ENCODE results near the gene METTL1.
"Not testable (repeated sequence)": the region's sequence is repeated elsewhere in the genome, so short reads cannot be mapped to it uniquely, and the experiment has no call there.

Gene METTL1

GRCh38 chr12:57771873-57772428 is at the start of gene METTL1:
TSS of gene METTL1 (minus strand) at chr12:57772105. CDS start at chr12:57772083, 22 bp downstream.
- DNase-seq, result peak; percentile 97

DNA sequence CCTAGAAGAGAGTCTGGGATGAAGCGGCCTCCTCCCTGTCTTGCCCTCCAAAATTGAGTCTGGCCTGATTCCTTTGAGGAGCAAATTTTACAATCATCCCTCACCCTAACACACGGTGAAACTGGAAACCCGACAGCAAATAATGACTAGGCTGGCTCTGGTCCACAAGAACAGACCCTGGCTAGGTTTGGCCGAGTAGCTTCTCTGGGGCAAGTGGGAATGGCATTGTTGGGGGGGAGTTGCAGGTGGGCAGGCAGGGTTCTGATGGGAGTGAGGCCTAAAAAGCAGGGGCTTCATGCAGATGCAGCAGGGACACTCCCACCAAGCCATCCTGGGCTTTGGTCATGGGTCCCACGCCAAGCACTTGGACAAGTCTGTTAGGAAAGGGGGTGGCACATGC is 49.1 kb upstream of the METTL1 start:
- DNase-seq, result not testable (repeated sequence)

DNA sequence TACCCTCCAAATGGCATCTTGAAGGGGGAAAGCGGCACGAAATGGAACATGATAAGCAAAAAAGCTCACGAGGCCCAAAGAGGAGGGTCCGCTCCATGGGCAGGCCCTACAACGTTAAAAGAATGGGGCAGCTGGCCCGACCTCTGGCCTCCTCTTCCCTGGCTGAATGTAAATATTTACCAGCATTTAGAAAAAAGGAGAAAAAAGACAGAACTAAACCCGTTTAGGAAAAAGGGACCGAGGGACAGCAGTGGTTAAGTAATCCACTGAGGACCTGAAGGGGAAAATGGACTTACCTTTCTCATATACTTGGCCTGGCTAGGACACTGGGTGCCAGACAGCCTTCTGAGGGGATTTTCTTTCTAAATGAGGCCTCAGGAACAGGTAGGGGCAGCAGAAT is 48.2 kb upstream of the METTL1 start:
- not testable (repeated sequence) for DNase-seq

GRCh38 chr12:57817990-57818331 is 46.1 kb upstream of the METTL1 start:
- DNase-seq, result not testable (repeated sequence)

GRCh38 chr12:57817261-57817989 is 45.5 kb upstream of the METTL1 start:
- DNase-seq, result no peak

GRCh38 chr12:57816855-57817151 is 44.9 kb upstream of the METTL1 start:
- no peak for DNase-seq

- DNase-seq, result no peak
Measured at GRCh38 chr12:57816001-57816854, 44.3 kb upstream of the METTL1 start.

- no peak for DNase-seq
Measured at GRCh38 chr12:57815177-57816000, 43.5 kb upstream of the METTL1 start.

- no peak for DNase-seq
Measured at GRCh38 chr12:57813971-57814772, 42.3 kb upstream of the METTL1 start.

GRCh38 chr12:57813111-57813970 is 41.4 kb upstream of the METTL1 start:
- DNase-seq, result no peak

GRCh38 chr12:57811028-57811755 is 39.3 kb upstream of the METTL1 start:
- DNase-seq, result no peak

DNA sequence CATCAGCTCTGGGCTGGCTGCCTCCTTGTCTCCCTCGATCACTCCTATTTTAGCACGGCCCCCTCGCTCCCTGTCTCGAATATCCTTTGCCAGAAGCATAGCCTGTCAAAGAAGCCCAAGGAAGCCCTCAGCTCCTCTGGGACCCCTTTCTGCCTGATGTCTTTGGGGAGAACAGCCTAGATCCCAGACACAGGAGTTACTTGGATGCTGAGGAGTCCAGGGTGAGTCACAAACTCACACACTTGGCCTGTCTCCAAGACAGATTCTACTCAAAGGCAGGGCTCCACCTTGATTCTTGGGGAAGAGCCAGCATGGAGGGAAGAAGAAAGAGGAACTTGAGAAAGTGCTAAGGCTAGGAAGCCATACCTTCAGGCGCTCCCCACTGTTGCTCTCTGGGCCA is 38.5 kb upstream of the METTL1 start:
- DNase-seq, result peak; percentile 78

GRCh38 chr12:57809425-57809824 is 37.5 kb upstream of the METTL1 start:
- no peak for DNase-seq

GRCh38 chr12:57808351-57808750 is 36.4 kb upstream of the METTL1 start:
- no peak for DNase-seq

GRCh38 chr12:57807285-57807684 is 35.4 kb upstream of the METTL1 start:
- no peak for DNase-seq

GRCh38 chr12:57806677-57807076 is 34.8 kb upstream of the METTL1 start:
- no peak for DNase-seq

DNA sequence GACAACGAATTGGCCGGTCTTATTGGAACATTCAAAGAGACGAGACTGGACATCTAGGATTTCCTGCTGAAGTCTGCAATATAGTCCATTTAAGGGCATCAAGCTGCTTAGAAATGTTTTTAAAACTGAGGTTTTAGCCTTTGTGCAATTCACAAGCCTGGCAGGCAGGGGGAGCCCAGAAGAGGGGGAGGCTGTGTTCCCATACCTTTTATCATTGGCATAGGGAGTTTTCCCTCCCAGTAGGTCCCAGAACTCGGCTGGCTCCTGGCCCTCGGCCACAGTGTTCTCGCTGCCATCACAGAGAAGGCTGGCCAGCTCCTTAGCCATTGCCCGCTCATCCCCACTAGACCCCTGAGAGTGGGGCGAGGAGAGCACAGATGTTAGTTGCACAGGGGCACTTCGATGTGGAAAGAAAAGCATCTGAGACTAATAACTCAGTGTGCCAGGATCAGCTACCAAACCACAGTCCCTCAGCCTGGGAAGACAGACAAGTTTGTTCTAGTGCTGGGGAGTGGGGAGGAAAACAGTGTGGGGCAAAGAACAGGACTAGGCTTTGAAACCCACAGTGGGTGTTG is 31.5 kb upstream of the METTL1 start:
- peak; percentile 45 for DNase-seq

- DNase-seq, result no peak
Measured at GRCh38 chr12:57802607-57803006, 30.7 kb upstream of the METTL1 start.

- no peak for DNase-seq
Measured at GRCh38 chr12:57800965-57801364, 29.1 kb upstream of the METTL1 start.

- no peak for DNase-seq
Measured at GRCh38 chr12:57797933-57798332, 26.0 kb upstream of the METTL1 start.
